Measurements from ENCODE around the gene THSD8.

DNA sequence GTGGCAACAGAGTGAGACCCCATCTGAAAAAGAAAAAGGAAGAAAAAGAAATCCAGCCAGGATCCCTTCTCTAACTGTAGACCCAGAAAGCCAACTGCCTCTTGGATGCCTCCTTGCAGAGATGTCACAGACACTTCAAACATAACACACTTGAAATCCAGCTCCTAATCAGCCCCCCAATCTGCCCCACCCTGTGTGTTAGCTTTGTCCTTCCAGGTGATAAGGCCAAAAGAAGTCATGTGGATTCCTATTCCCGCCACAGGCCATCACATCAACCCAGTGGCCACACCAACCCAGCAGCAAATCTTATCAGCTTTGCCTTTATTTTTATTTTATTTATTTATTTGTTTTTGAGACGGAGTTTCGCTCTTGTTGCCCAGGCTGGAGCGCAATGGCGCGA, 42.2 kb upstream of the THSD8 start:
- TF ChIP-seq, protein P1, sequence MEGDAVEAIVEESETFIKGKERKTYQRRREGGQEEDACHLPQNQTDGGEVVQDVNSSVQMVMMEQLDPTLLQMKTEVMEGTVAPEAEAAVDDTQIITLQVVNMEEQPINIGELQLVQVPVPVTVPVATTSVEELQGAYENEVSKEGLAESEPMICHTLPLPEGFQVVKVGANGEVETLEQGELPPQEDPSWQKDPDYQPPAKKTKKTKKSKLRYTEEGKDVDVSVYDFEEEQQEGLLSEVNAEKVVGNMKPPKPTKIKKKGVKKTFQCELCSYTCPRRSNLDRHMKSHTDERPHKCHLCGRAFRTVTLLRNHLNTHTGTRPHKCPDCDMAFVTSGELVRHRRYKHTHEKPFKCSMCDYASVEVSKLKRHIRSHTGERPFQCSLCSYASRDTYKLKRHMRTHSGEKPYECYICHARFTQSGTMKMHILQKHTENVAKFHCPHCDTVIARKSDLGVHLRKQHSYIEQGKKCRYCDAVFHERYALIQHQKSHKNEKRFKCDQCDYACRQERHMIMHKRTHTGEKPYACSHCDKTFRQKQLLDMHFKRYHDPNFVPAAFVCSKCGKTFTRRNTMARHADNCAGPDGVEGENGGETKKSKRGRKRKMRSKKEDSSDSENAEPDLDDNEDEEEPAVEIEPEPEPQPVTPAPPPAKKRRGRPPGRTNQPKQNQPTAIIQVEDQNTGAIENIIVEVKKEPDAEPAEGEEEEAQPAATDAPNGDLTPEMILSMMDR (IDR thresholded peaks at IDR 0.05; ENCODE audit: low read depth, low read length), result no peak
- TF ChIP-seq POLR2A (IDR thresholded peaks at IDR 0.05; ENCODE audit: extremely low read depth, insufficient read length) (no peak), MYC (IDR thresholded peaks at IDR 0.05; ENCODE audit: low read depth, low read length) (no peak)
